ENCODE measurements around the gene ANKRD13D.
"Not testable (repeated sequence)": the region's sequence is repeated elsewhere in the genome, so short reads cannot be mapped to it uniquely, and the experiment has no call there.

ANKRD13D gene

GRCh38 chr11:67314218-67314617, 25.1 kb downstream of the ANKRD13D start:
- no peaks in the 10 kb centered on the region for H3K4me1 ChIP-seq (ENCODE audit: control insufficient read depth, insufficient read depth, low read length)
- peaks cover 6% of the 10 kb centered on the region for H3K36me3 ChIP-seq (ENCODE audit: control insufficient read depth, insufficient read depth, low read length)
- no peaks in the 10 kb centered on the region for H3K9me3 ChIP-seq (ENCODE audit: control insufficient read depth, insufficient read depth, low read length)
- no peak overlapping the region for H3K4me3 ChIP-seq (ENCODE audit: low read depth, low read length)
- H3K27me3 ChIP-seq (ENCODE audit: control insufficient read depth, insufficient read depth, low read length), result peaks cover 17% of the 10 kb centered on the region
- H3K9ac ChIP-seq (ENCODE audit: low read depth, low read length), result no peak overlapping the region

DNA sequence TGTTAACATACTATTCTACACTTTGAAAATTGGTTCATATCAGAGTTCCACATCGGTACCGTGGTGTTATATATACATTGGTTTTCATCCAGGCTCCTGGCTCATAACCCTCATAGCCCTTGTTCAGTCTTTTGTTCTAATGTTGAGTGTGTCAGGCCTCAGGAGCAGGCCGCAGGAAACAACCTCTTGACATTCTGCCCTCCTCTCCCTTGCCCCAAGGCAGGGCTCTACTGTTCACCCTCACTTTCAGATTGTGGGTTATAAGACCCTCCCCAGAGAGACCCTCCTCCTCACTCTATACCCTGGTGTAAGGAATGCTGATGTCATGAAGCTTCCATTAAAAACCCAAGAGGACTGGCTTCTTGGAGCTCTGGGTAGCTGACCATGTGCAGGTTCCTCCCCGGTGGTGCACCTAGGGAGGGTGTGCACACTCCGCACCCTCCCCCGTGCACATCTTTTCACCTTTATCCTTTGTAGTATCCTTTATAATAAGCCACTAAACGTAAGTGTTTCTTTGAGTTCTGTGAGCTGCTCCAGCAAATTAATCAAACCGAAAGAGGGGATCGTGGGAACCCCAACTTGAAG, 26.3 kb downstream of the ANKRD13D start:
- no peaks in the 10 kb centered on the region for H3K4me1 ChIP-seq (ENCODE audit: control insufficient read depth, insufficient read depth, low read length)
- H3K4me3 ChIP-seq (ENCODE audit: low read depth, low read length), result no peak overlapping the region
- H3K9ac ChIP-seq (ENCODE audit: low read depth, low read length), result no peak overlapping the region
- no peaks in the 10 kb centered on the region for H3K36me3 ChIP-seq (ENCODE audit: control insufficient read depth, insufficient read depth, low read length)
- no peaks in the 10 kb centered on the region for H3K9me3 ChIP-seq (ENCODE audit: control insufficient read depth, insufficient read depth, low read length)
- H3K27me3 ChIP-seq (ENCODE audit: control insufficient read depth, insufficient read depth, low read length), result peaks cover 24% of the 10 kb centered on the region

DNA sequence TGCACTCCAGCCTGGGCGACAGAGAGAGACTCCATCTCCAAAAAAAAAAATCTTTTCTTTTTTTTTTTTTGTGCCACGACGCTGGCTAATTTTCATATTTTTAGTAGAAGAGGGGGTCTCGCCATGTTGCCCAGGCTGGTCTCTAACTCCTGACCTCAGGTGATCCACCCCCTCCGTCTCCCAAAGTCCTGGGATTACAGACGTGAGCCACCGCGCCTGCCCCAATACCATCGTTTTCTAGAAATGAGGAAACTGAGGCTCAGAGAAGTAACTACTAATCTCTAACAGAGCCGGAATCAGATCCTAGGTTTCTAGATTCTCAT, 27.7 kb downstream of the ANKRD13D start:
- Histone ChIP-seq H3K4me3 (ENCODE audit: low read depth, low read length) (peak overlapping the region; percentile 85), H3K9ac (ENCODE audit: low read depth, low read length) (peak overlapping the region; percentile 91), H3K36me3 (ENCODE audit: control insufficient read depth, insufficient read depth, low read length) (no peaks in the 10 kb centered on the region), H3K9me3 (ENCODE audit: control insufficient read depth, insufficient read depth, low read length) (no peaks in the 10 kb centered on the region), H3K27me3 (ENCODE audit: control insufficient read depth, insufficient read depth, low read length) (peaks cover 28% of the 10 kb centered on the region), H3K4me1 (ENCODE audit: control insufficient read depth, insufficient read depth, low read length) (no peaks in the 10 kb centered on the region)

GRCh38 chr11:67317205-67317887, 28.2 kb downstream of the ANKRD13D start:
- no peaks in the 10 kb centered on the region for H3K4me1 ChIP-seq (ENCODE audit: control insufficient read depth, insufficient read depth, low read length)
- peak overlapping the region; percentile 85 for H3K4me3 ChIP-seq (ENCODE audit: low read depth, low read length)
- H3K27me3 ChIP-seq (ENCODE audit: control insufficient read depth, insufficient read depth, low read length), result peaks cover 28% of the 10 kb centered on the region
- H3K9ac ChIP-seq (ENCODE audit: low read depth, low read length), result peak overlapping the region; percentile 91
- no peaks in the 10 kb centered on the region for H3K9me3 ChIP-seq (ENCODE audit: control insufficient read depth, insufficient read depth, low read length)
- no peaks in the 10 kb centered on the region for H3K36me3 ChIP-seq (ENCODE audit: control insufficient read depth, insufficient read depth, low read length)

GRCh38 chr11:67317888-67318555, 28.9 kb downstream of the ANKRD13D start:
- Histone ChIP-seq H3K4me1 (ENCODE audit: control insufficient read depth, insufficient read depth, low read length) (no peaks in the 10 kb centered on the region), H3K4me3 (ENCODE audit: low read depth, low read length) (peak overlapping the region; percentile 85), H3K36me3 (ENCODE audit: control insufficient read depth, insufficient read depth, low read length) (no peaks in the 10 kb centered on the region), H3K9me3 (ENCODE audit: control insufficient read depth, insufficient read depth, low read length) (no peaks in the 10 kb centered on the region), H3K27me3 (ENCODE audit: control insufficient read depth, insufficient read depth, low read length) (peaks cover 28% of the 10 kb centered on the region), H3K9ac (ENCODE audit: low read depth, low read length) (no peak overlapping the region)

GRCh38 chr11:67318876-67319275, 29.8 kb downstream of the ANKRD13D start:
- not testable (repeated sequence) for H3K9ac ChIP-seq (ENCODE audit: low read depth, low read length); H3K9me3 ChIP-seq (ENCODE audit: control insufficient read depth, insufficient read depth, low read length); H3K36me3 ChIP-seq (ENCODE audit: control insufficient read depth, insufficient read depth, low read length); H3K4me1 ChIP-seq (ENCODE audit: control insufficient read depth, insufficient read depth, low read length)
- peak overlapping the region; percentile 85 for H3K4me3 ChIP-seq (ENCODE audit: low read depth, low read length)
- H3K27me3 ChIP-seq (ENCODE audit: control insufficient read depth, insufficient read depth, low read length), result peaks cover 28% of the 10 kb centered on the region

- no peaks in the 10 kb centered on the region for H3K36me3 ChIP-seq (ENCODE audit: control insufficient read depth, insufficient read depth, low read length)
- no peaks in the 10 kb centered on the region for H3K9me3 ChIP-seq (ENCODE audit: control insufficient read depth, insufficient read depth, low read length)
- H3K27me3 ChIP-seq (ENCODE audit: control insufficient read depth, insufficient read depth, low read length), result peaks cover 28% of the 10 kb centered on the region
- H3K4me3 ChIP-seq (ENCODE audit: low read depth, low read length), result no peak overlapping the region
- H3K4me1 ChIP-seq (ENCODE audit: control insufficient read depth, insufficient read depth, low read length), result no peaks in the 10 kb centered on the region
- no peak overlapping the region for H3K9ac ChIP-seq (ENCODE audit: low read depth, low read length)
These were observed 30.9 kb downstream of the ANKRD13D start for GRCh38 chr11:67320011-67320410.

- Histone ChIP-seq H3K4me3 (ENCODE audit: low read depth, low read length) (no peak overlapping the region), H3K27me3 (ENCODE audit: control insufficient read depth, insufficient read depth, low read length) (peaks cover 26% of the 10 kb centered on the region), H3K9ac (ENCODE audit: low read depth, low read length) (no peak overlapping the region), H3K9me3 (ENCODE audit: control insufficient read depth, insufficient read depth, low read length) (no peaks in the 10 kb centered on the region), H3K4me1 (ENCODE audit: control insufficient read depth, insufficient read depth, low read length) (no peaks in the 10 kb centered on the region), H3K36me3 (ENCODE audit: control insufficient read depth, insufficient read depth, low read length) (no peaks in the 10 kb centered on the region)
These were observed 31.6 kb downstream of the ANKRD13D start for GRCh38 chr11:67320691-67321090.

DNA sequence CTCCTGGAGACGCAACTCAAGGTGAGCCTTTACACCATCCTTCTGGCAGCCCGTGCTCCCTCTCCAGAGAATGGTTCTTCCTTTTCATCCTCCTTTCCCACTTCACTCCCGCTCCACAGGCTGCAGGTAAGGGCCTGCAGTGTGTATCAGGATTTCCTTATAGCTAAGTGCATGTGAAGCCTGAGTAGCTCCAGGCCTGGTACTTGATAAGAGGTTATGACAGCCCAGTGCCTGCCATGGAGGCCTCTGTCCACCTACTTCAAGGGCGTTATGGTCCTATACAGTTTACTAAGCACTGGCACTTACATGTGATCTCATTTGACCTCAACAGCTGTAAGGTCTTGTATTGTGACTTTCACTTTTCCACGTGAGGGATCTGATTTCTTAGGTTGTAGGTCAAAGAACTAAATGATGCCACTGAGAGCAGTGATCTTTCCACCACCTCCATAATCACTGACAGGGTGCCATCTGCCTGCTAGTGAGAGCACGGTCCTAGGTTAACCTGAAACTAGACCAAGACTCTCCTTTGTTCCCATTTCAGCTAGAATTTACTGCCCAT, 32.3 kb downstream of the ANKRD13D start:
- H3K27me3 ChIP-seq (ENCODE audit: control insufficient read depth, insufficient read depth, low read length), result peaks cover 23% of the 10 kb centered on the region
- H3K9ac ChIP-seq (ENCODE audit: low read depth, low read length), result no peak overlapping the region

GRCh38 chr11:67322049-67322448, 32.9 kb downstream of the ANKRD13D start:
- Histone ChIP-seq H3K9ac (ENCODE audit: low read depth, low read length) (no peak overlapping the region), H3K27me3 (ENCODE audit: control insufficient read depth, insufficient read depth, low read length) (peaks cover 23% of the 10 kb centered on the region), H3K4me1 (ENCODE audit: control insufficient read depth, insufficient read depth, low read length) (no peaks in the 10 kb centered on the region), H3K36me3 (ENCODE audit: control insufficient read depth, insufficient read depth, low read length) (no peaks in the 10 kb centered on the region), H3K4me3 (ENCODE audit: low read depth, low read length) (no peak overlapping the region), H3K9me3 (ENCODE audit: control insufficient read depth, insufficient read depth, low read length) (no peaks in the 10 kb centered on the region)

More for the DNA sequence above, 32.3 kb downstream of the ANKRD13D start:
- no peaks in the 10 kb centered on the region for H3K9me3 ChIP-seq (ENCODE audit: control insufficient read depth, insufficient read depth, low read length)
- no peak overlapping the region for H3K4me3 ChIP-seq (ENCODE audit: low read depth, low read length)
- H3K36me3 ChIP-seq (ENCODE audit: control insufficient read depth, insufficient read depth, low read length), result no peaks in the 10 kb centered on the region
- no peaks in the 10 kb centered on the region for H3K4me1 ChIP-seq (ENCODE audit: control insufficient read depth, insufficient read depth, low read length)

DNA sequence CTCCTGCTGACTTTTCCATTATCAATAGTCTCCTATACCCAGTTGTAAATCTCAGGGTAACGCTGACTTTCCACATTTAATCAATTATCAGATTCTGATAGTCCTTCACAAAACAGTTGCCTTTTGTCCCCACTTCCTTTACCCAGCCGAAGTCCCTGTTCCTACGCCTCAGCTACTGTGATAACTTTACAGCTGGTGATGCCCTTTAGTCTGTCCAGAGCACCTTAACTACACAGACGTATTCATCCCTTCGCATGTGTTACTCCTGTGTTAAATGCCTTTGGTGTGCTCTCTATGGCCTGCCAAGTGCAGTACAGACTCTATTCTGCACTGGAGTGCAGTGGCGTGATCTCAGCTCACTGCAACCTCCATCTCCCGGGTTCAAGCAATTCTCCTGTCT, 34.4 kb downstream of the ANKRD13D start:
- H3K9me3 ChIP-seq (ENCODE audit: control insufficient read depth, insufficient read depth, low read length), result no peaks in the 10 kb centered on the region
- no peak overlapping the region for H3K9ac ChIP-seq (ENCODE audit: low read depth, low read length)
- H3K4me1 ChIP-seq (ENCODE audit: control insufficient read depth, insufficient read depth, low read length), result no peaks in the 10 kb centered on the region
- H3K36me3 ChIP-seq (ENCODE audit: control insufficient read depth, insufficient read depth, low read length), result no peaks in the 10 kb centered on the region
- no peak overlapping the region for H3K4me3 ChIP-seq (ENCODE audit: low read depth, low read length)
- H3K27me3 ChIP-seq (ENCODE audit: control insufficient read depth, insufficient read depth, low read length), result peaks cover 18% of the 10 kb centered on the region
